RWPE1 (cell line): ENCODE data around the gene C8B.

Experiments used
- CTCF ChIA-PET: fragments of 350-600 bp; sonication (Branson Sonifier 250); formaldehyde crosslinking; extraction: SDS; loops from one replicate; lab custom pipeline; 2021; lab: Yijun Ruan, JAX
- POLR2A ChIA-PET: fragments of 400-600 bp; formaldehyde crosslinking; extraction: SDS; loops from one replicate; lab custom pipeline; 2020; ENCODE audit warnings: antibody characterized with exemption; ENCODE audit not compliant: low non-redundant PET; lab: Yijun Ruan, JAX
- DNase-seq: peaks from one replicate; pipeline ENCODE4 v3.0.0; 2012; ENCODE audit warnings: low spot score
- H3K27ac ChIP-seq: fragments of 450-650 bp; 2 replicates; pipeline ENCODE4 v1.5.1; 2017
- CTCF ChIP-seq: fragments of 450-650 bp; conservative IDR thresholded peaks from 2 replicates; pipeline ENCODE4 v1.5.1; 2017; ENCODE audit warnings: low read depth, mild to moderate bottlenecking

Gene C8B

GRCh38 chr1:56975446-56975845 lies 9.6 kb upstream of the C8B start:
- CTCF ChIA-PET = no interaction called here
- H3K27ac ChIP-seq = no peak overlapping the region
- no peak for DNase-seq
- POLR2A ChIA-PET = no interaction called here
- TF ChIP-seq CTCF = no peak

DNA sequence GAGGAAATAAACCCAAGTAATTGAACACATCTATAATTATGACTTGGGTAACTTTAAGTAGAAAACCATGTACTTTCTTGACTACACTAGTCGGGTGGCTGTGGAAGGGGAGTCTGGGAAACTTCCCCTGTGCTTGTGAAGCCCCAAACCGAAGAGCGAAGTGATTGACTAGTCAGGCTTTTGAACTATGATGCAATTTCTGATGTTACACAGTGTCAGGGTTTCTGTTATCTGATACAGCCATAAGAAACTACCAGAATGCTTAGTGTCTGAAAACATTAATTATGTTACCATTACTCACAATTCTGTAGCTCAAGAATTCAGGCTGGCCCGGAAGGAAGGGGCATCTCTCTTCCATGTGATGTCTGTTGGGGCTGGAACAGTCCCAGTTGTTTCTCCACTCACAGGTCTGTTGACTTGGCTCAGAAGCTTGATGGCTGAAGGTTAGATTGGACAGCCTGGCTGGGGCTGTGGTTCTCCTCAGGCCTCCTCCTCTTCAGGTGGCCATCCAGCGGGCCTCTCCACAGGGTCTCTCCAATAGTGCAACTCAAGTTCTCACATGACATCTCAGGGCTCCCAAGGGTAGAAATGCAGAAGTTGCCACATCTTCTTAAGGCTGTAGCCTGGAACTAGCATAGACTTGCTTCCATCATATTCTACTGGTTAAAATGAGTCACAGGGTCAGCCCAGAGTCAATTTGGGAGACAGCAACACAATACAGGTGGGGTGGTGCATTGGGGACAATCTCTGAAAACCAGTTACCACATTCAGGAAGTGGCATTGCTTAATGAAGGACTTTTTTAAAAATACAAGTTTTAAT lies 8.3 kb upstream of the C8B start:
- POLR2A ChIA-PET = no interaction called here
- TF ChIP-seq CTCF = no peak
- CTCF ChIA-PET = no interaction called here
- no peak for DNase-seq
- H3K27ac ChIP-seq = no peak overlapping the region

- CTCF ChIA-PET = no interaction called here
- H3K27ac ChIP-seq = no peak overlapping the region
- no peak for TF ChIP-seq CTCF
- POLR2A ChIA-PET = no interaction called here
- DNase-seq = no peak
Observed at GRCh38 chr1:56972976-56973375, 7.2 kb upstream of the C8B start.

- POLR2A ChIA-PET = no interaction called here
- no peak for TF ChIP-seq CTCF
- CTCF ChIA-PET = no interaction called here
- no peak for DNase-seq
- H3K27ac ChIP-seq = no peak overlapping the region
Observed at GRCh38 chr1:56970280-56970679, 4.5 kb upstream of the C8B start.

DNA sequence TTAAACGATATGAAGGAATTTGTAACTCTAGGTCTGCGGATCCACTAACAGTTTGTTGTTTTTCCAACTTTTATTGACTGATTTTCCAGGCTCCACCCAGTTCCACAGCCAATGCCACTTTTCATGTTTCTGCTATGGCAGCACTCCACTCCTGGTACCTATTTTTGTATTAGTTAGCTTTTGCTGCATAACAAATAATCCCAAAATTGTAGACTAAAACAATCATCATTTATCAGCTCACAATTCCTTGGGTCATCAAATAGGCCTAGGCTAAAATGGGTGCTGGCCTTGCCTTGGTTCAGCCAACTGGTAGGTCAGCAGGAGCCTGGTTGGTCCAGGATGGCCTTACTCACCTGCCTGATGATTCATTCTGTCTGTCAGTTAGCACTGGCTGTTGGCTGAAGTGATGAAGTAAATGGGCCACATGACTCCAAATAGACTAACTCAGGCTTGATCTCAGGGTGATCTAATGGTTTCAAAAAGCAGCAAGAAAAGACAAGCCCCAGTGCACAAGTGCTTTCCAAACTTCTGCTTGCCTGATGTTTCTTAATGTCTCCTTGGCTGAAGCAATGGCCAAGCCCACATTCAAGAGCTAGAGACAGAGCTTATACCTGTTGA lies 3.2 kb upstream of the C8B start:
- ChIA-PET CTCF (no interaction called here), POLR2A (no interaction called here)
- DNase-seq = no peak
- no peak for TF ChIP-seq CTCF
- no peak overlapping the region for H3K27ac ChIP-seq

GRCh38 chr1:56967900-56968832 lies 2.4 kb upstream of the C8B start:
- CTCF ChIA-PET = no interaction called here
- no peak; the same call in 1 of the 2 replicates for TF ChIP-seq CTCF

More at GRCh38 chr1:56967900-56968832, 2.4 kb upstream of the C8B start:
- POLR2A ChIA-PET = no interaction called here
- peak; percentile 20 for DNase-seq
- H3K27ac ChIP-seq = no peak overlapping the region
